A549 (cell line): ENCODE results near the gene GBP7. TPM values are rescaled to one million over a fixed set of nuclear protein-coding genes. Genes with fewer than 3 reads are reported as not detected.

Source experiments
- ATAC-seq, 2 experiments: fragments of 200-7000 bp in 1 of 2; fragments of >200 bp in 1 of 2; cut with Nextera tagmentation in 1 of 2; cut with Tn5 transposase in 1 of 2; 3 replicates each; pipeline versions ENCODE4 v1.8.0 to v1.9.1; 2018 to 2020; ENCODE audit warnings: mild to moderate bottlenecking in 1 of 2, moderate library complexity in 1 of 2
- CTCF ChIA-PET: fragments of 300-600 bp; sonication (Branson Sonifier 250); formaldehyde crosslinking; extraction: SDS; loops from one replicate; lab custom pipeline; 2021; ENCODE audit warnings: antibody characterized with exemption, inconsistent platforms; lab: Yijun Ruan, JAX
- POLR2A ChIA-PET: fragments of 350-600 bp; formaldehyde crosslinking; extraction: SDS; loops from one replicate; lab custom pipeline; 2021; ENCODE audit warnings: antibody characterized with exemption, inconsistent platforms; lab: Yijun Ruan, JAX
- DNase-seq, 2 experiments: peaks; one replicate each; pipeline versions ENCODE4 v3.0.0 to v3.0.0-alpha.2; 2011 to 2016; ENCODE audit warnings: low read depth in 1 of 2, low spot score in 1 of 2
- FAIRE-seq: peaks from 2 replicates; lab custom pipeline; 2011; peaks lifted over from hg19 to GRCh38; lab: Jason Lieb, UNC
- H3K27ac ChIP-seq, 2 experiments: fragments of >200 bp; sonication (Bioruptor Twin); formaldehyde crosslinking; 3 replicates each; pipeline ENCODE4 v1.5.1; 2016 to 2017
- H3K4me1 ChIP-seq: fragments of >200 bp; sonication (Bioruptor Twin); formaldehyde crosslinking; 3 replicates; pipeline ENCODE4 v1.6.1; 2016
- H3K4me2 ChIP-seq: fragments of >200 bp; sonication (Bioruptor Twin); formaldehyde crosslinking; 3 replicates; pipeline ENCODE4 v1.6.1; 2016
- H3K4me3 ChIP-seq: fragments of >200 bp; sonication (Bioruptor Twin); formaldehyde crosslinking; 3 replicates; pipeline ENCODE4 v1.5.1; 2016
- H3K9me3 ChIP-seq: fragments of >200 bp; sonication (Bioruptor Twin); formaldehyde crosslinking; 3 replicates; pipeline ENCODE4 v1.6.1; 2016
- BHLHE40 ChIP-seq: IDR thresholded peaks from 2 replicates; pipeline ENCODE4 v1.6.1; 2012; ENCODE audit warnings: low read depth, low read length, inconsistent platforms
- CBX8 ChIP-seq: fragments of 200-600 bp; sonication (generic); IDR thresholded peaks from 2 replicates; pipeline ENCODE4 v1.6.1; 2016
- CEBPB ChIP-seq, 2 experiments: fragments of >200 bp in 1 of 2; sonication (Bioruptor Twin) in 1 of 2; formaldehyde crosslinking in 1 of 2; IDR thresholded peaks; 2 replicates each; pipeline ENCODE4 v1.6.1; 2012 to 2016
- CHD2 ChIP-seq: fragments of 150-350 bp; IDR thresholded peaks from 2 replicates; pipeline ENCODE4 v1.6.1; 2014; ENCODE audit warnings: low read length; ENCODE audit not compliant: partially characterized antibody
- CHD4 ChIP-seq: fragments of 200-600 bp; sonication (generic); IDR thresholded peaks from 2 replicates; pipeline ENCODE4 v1.6.1; 2016; ENCODE audit warnings: antibody characterized with exemption, mild to moderate bottlenecking, borderline replicate concordance
- EHF ChIP-seq: fragments of 250-450 bp; sonication (Bioruptor Pico); IDR thresholded peaks from 2 replicates; pipeline ENCODE4 v1.5.0; 2020; ENCODE audit warnings: mild to moderate bottlenecking
- EHMT2 ChIP-seq: fragments of 200-600 bp; sonication (generic); IDR thresholded peaks from 2 replicates; pipeline ENCODE4 v1.6.1; 2016; ENCODE audit warnings: antibody characterized with exemption, low read depth, mild to moderate bottlenecking, moderate library complexity
- FOSB ChIP-seq: fragments of 250-450 bp; sonication (Bioruptor Pico); IDR thresholded peaks from 2 replicates; pipeline ENCODE4 v1.5.0; 2020; ENCODE audit warnings: mild to moderate bottlenecking, moderate library complexity
- HDAC2 ChIP-seq: fragments of 200-600 bp; sonication (generic); IDR thresholded peaks from 2 replicates; pipeline ENCODE4 v1.6.1; 2016
- JUNB ChIP-seq: fragments of >200 bp; sonication (Bioruptor Twin); formaldehyde crosslinking; IDR thresholded peaks from 2 replicates; pipeline ENCODE4 v1.6.1; 2016
- KDM1A ChIP-seq: fragments of 200-600 bp; sonication (generic); IDR thresholded peaks from 2 replicates; pipeline ENCODE4 v1.6.1; 2016; ENCODE audit warnings: low read depth, mild to moderate bottlenecking
- MAFK ChIP-seq: fragments of 450-650 bp; IDR thresholded peaks from 2 replicates; pipeline ENCODE4 v1.6.1; 2014; ENCODE audit not compliant: partially characterized antibody
- NFE2L2 ChIP-seq: fragments of 150-350 bp; conservative IDR thresholded peaks from 2 replicates; pipeline ENCODE4 v1.6.1; 2014; ENCODE audit warnings: low read length
- RNF2 ChIP-seq: fragments of 200-600 bp; sonication (generic); IDR thresholded peaks from 2 replicates; pipeline ENCODE4 v1.6.1; 2016; ENCODE audit warnings: low read depth, mild to moderate bottlenecking, antibody characterized with exemption, moderate library complexity, borderline replicate concordance
- TP53 ChIP-seq: fragments of 250-450 bp; sonication (Bioruptor Pico); IDR thresholded peaks from 2 replicates; pipeline ENCODE4 v1.5.0; 2021; ENCODE audit warnings: mild to moderate bottlenecking, moderate library complexity
- ZC3H11A ChIP-seq: fragments of 450-650 bp; IDR thresholded peaks from 2 replicates; pipeline ENCODE4 v1.6.1; 2014; ENCODE audit warnings: antibody characterized with exemption, mild to moderate bottlenecking
- ZNF302 ChIP-seq: fragments of 250-450 bp; sonication (Bioruptor Pico); IDR thresholded peaks from 2 replicates; pipeline ENCODE4 v1.9.0; 2021; ENCODE audit warnings: inconsistent platforms, mild to moderate bottlenecking, moderate library complexity
- ZSCAN20 ChIP-seq: fragments of 250-450 bp; sonication (Bioruptor Pico); IDR thresholded peaks from 2 replicates; pipeline ENCODE4 v1.8.0; 2022; ENCODE audit warnings: mild to moderate bottlenecking, moderate library complexity
- WGBS: methylation state at CpG from one replicate; pipeline ENCODE4 v1.1.6; 2017; ENCODE audit errors: missing lambda C conversion rate; 5-methylcytosine and 5-hydroxymethylcytosine counted together
- polyA plus RNA-seq, 4 experiments: library from polyadenylated mRNA; depleted of rRNA in 3 of 4; stranded (reverse); fragments of >200 nt; fragmentation: RNase III in 1 of 4; extraction: RNeasy Plus Mini Kit Qiagen cat#74134 plus additional on column Dnase treatment in 1 of 4; gene quantifications; 2 replicates in 3 of 4; 3 replicates in 1 of 4; pipeline ENCODE4 v1.2.3, GENCODE V29; 2011 to 2017
- TF ChIP-seq, protein P1 (sequence below): fragments of >200 bp; sonication (Bioruptor Twin); formaldehyde crosslinking; IDR thresholded peaks from 3 replicates; pipeline ENCODE4 v1.6.1; 2016
- TF ChIP-seq, protein P2 (sequence below): fragments of >200 bp; sonication (Bioruptor Twin); formaldehyde crosslinking; IDR thresholded peaks from 2 replicates; pipeline ENCODE4 v1.6.1; 2016
- TF ChIP-seq, protein P3 (sequence below): IDR thresholded peaks from 2 replicates; pipeline ENCODE4 v1.6.1; 2012
- TF ChIP-seq, protein P4 (sequence below): IDR thresholded peaks from 2 replicates; pipeline ENCODE4 v1.6.1; 2012
- TF ChIP-seq, protein P5 (sequence below): fragments of 250-450 bp; sonication (Bioruptor Pico); IDR thresholded peaks from 2 replicates; pipeline ENCODE4 v1.5.0; 2021; ENCODE audit warnings: mild to moderate bottlenecking, moderate library complexity, borderline replicate concordance

The GBP7 gene
- polyA plus RNA-seq, 2 of the 4 experiments (the other 2 are of a cell fraction): not detected

DNA sequence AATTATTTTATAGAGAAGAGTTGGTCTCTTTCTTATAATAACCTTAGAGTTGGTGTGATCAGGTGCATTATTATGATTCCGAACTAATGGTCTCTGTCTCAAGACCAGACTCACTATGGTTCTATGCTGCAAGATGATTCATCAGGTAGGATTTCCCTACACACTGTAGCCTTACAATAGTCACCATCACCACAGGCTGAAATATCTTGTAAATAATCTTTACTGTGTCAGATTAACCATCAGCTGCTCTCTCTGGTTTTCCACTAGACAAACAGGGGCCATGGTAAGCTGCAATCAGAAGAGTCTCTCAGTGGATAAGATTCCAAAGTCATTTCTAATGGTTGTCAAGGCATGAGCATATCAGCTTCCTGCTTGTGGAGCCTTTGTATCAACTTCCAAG lies 27.4 kb upstream of the GBP7 start:
- no peak overlapping the region for H3K27ac ChIP-seq
- POLR2A ChIA-PET: no interaction called here
- no peaks in the 10 kb centered on the region for H3K4me1 ChIP-seq
- CTCF ChIA-PET: no interaction called here
- FAIRE-seq (no peak), DNase-seq (no peak), ATAC-seq (no peak)
- TF ChIP-seq CHD4: no peak
- TF ChIP-seq CHD2: no peak
- no peak for TF ChIP-seq ZSCAN20 (CRISPR knock-in tag)
- no peak for TF ChIP-seq RNF2
- TF ChIP-seq NFE2L2: no peak
- TF ChIP-seq, protein P1, sequence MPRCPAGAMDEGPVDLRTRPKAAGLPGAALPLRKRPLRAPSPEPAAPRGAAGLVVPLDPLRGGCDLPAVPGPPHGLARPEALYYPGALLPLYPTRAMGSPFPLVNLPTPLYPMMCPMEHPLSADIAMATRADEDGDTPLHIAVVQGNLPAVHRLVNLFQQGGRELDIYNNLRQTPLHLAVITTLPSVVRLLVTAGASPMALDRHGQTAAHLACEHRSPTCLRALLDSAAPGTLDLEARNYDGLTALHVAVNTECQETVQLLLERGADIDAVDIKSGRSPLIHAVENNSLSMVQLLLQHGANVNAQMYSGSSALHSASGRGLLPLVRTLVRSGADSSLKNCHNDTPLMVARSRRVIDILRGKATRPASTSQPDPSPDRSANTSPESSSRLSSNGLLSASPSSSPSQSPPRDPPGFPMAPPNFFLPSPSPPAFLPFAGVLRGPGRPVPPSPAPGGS: no peak
- TF ChIP-seq ZC3H11A: no peak
- no peak for TF ChIP-seq JUNB
- TF ChIP-seq BHLHE40: no peak
- TF ChIP-seq, protein P2, sequence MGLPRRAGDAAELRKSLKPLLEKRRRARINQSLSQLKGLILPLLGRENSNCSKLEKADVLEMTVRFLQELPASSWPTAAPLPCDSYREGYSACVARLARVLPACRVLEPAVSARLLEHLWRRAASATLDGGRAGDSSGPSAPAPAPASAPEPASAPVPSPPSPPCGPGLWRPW: no peak
- no peak for TF ChIP-seq TP53 (CRISPR knock-in tag)
- TF ChIP-seq, protein P3, sequence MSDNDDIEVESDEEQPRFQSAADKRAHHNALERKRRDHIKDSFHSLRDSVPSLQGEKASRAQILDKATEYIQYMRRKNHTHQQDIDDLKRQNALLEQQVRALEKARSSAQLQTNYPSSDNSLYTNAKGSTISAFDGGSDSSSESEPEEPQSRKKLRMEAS: no peak
- no peak for TF ChIP-seq CBX8
- H3K4me2 ChIP-seq: no peak overlapping the region
- H3K4me3 ChIP-seq: no peak overlapping the region
- H3K9me3 ChIP-seq: no peaks in the 10 kb centered on the region
- 5% methylated on average over 1 of the region's 1 CpG for WGBS

DNA sequence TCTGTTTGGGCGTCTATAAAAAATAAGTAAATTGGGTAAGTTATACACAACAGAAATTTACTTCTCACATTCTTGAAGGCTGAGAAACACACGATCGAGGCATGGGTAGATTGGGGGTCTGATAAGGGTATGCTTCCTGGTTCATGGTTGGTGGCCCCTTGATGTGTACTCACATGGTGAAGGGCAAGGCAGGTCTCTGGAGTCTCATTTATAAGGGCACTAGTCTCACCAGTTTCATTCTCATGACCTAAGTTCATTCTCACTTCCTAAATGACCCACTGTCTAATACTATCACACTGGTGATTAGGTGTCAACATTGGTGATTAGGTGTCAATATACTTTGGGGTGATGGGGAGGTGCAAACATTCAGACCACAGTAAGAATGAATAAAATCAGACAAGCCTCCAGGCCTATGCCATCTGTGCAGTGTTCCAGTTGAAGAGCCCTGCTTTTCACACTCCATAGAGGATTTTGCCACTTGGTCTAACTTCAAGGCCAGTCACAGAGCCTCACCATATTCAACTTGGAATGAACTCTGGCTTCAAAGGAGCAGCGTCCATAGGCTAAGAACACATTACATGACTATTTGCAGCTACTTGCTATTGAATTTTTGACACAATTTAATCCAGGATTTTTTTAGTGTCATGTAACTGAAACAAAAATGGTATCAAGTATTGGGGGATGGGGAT lies 25.4 kb upstream of the GBP7 start:
- POLR2A ChIA-PET: no interaction called here
- H3K4me1 ChIP-seq: no peaks in the 10 kb centered on the region
- ATAC-seq (no peak), FAIRE-seq (no peak), DNase-seq (no peak)
- 9% methylated on average over 4 of the region's 4 CpGs for WGBS
- no peaks in the 10 kb centered on the region for H3K9me3 ChIP-seq
- H3K4me2 ChIP-seq: no peak overlapping the region
- H3K27ac ChIP-seq: no peak overlapping the region
- TF ChIP-seq FOSB (CRISPR knock-in tag): no peak
- TF ChIP-seq, protein P2: no peak
- TF ChIP-seq ZNF302: no peak
- TF ChIP-seq KDM1A: no peak
- TF ChIP-seq MAFK: no peak
- TF ChIP-seq, protein P1: no peak
- TF ChIP-seq HDAC2: no peak
- no peak for TF ChIP-seq TP53 (CRISPR knock-in tag)
- no peak for TF ChIP-seq EHF (CRISPR knock-in tag)
- TF ChIP-seq NFE2L2: no peak
- no peak for TF ChIP-seq EHMT2
- TF ChIP-seq CHD4: no peak
- TF ChIP-seq, protein P4, sequence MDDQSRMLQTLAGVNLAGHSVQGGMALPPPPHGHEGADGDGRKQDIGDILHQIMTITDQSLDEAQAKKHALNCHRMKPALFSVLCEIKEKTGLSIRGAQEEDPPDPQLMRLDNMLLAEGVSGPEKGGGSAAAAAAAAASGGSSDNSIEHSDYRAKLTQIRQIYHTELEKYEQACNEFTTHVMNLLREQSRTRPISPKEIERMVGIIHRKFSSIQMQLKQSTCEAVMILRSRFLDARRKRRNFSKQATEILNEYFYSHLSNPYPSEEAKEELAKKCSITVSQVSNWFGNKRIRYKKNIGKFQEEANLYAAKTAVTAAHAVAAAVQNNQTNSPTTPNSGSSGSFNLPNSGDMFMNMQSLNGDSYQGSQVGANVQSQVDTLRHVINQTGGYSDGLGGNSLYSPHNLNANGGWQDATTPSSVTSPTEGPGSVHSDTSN: no peak
- TF ChIP-seq CEBPB (IDR thresholded peaks at IDR 0.05): no peak
- TF ChIP-seq, protein P5, sequence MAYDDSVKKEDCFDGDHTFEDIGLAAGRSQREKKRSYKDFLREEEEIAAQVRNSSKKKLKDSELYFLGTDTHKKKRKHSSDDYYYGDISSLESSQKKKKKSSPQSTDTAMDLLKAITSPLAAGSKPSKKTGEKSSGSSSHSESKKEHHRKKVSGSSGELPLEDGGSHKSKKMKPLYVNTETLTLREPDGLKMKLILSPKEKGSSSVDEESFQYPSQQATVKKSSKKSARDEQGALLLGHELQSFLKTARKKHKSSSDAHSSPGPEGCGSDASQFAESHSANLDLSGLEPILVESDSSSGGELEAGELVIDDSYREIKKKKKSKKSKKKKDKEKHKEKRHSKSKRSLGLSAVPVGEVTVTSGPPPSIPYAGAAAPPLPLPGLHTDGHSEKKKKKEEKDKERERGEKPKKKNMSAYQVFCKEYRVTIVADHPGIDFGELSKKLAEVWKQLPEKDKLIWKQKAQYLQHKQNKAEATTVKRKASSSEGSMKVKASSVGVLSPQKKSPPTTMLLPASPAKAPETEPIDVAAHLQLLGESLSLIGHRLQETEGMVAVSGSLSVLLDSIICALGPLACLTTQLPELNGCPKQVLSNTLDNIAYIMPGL (CRISPR knock-in tag): no peak
- H3K4me3 ChIP-seq: no peak overlapping the region
- CTCF ChIA-PET: no interaction called here
